Cerebellar nuclear complex (tissue), 1 donor: Measurements from ENCODE around the gene NABP2.
"Not testable (repeated sequence)": the region's sequence is repeated elsewhere in the genome, so short reads cannot be mapped to it uniquely, and the experiment has no call there.

Source experiments
- DNase-seq, 2 experiments: peaks; one replicate each; lab custom pipeline; 2025; lab: John Stamatoyannopoulos, UW

Gene NABP2

DNA sequence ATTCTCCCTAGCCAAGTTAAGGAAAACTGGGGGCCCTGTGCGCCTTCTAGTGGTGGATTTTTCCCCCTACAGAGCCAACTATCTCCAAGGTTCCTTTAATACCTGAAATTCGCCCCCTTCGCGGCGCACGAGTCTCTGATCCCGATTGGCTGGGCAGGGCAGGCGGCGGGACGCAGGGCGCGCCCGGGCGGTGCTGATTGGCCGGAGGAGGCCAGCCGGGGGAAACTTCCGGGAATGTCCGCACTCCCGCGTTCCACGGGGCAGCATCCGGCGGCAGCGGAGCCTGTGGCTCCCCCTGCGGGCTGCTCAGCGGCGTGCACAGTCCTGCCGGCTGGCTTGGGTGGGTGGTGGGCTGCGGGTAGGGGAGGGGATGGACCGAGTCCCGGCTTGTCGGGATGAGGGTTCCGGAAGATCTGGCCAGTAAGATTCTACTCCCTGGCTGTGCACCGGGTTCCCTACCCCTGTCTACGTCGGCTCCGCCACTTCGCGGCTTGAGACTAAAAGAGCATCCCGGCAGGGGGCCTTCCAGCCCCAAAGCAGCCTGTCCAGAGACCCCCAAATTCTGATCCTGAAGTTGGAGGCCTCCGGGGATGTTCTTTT is at the start of gene NABP2:
TSS of gene NABP2 (plus strand) at position 241 of the 600 bp plus-strand sequence. CDS start 515 bp downstream, outside the sequence.
- peak; percentile 69 to 86 for DNase-seq

DNA sequence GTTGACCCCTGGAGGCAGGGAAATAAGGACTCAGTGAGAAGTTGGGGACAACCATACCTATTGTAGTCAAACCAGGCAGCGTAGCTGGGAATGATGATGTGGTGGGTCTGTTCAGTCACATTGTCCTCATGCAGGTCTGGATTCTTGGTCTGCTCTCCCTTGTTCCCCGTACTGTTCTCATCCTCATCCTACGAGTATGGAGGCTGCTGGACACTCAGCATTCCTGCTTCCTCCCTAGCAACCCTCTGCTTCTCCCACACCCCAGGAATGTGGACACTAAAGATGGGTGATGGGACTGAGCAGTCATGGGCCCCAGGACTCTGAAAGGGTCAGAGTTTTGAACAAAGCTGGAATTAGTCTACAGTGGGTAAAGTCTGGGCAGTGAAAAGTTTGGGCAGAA is 45.8 kb upstream of the NABP2 start:
- no peak for DNase-seq

DNA sequence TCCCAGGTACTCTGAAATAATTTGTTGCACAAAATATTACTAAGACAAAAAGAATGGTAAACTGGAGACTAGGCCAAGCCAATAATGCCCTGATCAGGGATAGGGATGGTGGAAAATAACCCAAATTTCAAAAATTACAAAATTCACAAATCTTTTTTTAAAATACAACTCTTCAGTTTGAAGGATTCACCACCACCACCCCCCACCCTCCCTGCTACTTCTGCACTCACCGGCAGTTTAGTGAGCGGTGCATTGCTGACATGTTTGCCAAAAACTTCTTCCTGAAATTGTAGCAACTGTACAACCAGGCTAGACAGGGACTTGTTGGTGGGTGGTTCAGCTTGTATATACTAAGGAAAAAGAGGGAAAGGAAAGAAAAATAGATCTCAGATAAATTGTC is 37.2 kb upstream of the NABP2 start:
- no peak for DNase-seq

DNA sequence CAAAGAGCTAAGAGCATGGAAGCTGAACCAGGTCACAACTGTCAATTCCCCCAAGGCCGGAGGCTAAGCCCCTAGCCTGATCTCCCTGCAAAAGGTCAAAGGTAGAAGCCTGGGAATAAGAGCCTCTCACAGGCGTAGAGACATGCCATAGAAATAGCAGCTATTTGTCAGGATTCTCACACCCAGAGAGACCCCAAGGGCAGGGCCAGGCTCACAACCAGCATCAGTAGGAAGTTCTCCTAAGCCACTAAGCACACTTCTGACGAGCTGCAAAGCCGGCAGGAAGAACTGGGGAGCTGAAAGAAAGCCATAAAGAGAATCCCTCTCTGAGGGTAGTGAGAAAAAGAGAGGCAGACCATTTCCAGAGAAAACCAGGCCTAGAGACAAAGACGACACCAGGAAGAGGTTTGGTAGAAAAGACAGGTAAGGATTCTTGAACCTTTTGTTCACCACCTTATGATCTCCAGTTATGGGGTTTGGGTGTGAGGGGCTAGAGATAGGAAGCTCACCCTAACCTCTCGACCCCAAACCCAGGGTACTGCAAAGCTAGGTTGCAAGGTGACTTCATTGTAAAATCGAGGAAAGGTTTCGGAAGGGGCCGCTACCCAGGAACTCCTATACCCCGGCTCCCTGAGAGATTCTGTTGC is 35.9 kb upstream of the NABP2 start:
- DNase-seq: no peak

DNA sequence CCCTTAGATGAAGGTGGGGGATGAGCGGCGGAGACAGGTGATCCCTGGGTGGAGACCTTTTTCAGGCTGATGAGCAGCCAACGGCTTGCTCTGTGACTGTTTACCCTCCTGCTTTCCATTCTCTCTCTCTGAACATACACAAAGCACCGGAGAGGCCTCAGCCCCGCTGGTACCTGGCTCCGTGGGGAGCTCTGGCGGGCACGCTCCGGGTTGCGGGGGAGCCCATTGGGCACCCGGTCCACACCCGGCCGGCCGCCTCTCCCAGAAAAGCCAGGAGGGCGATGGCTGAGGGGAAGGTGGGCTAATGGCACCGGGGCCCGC is 35.4 kb upstream of the NABP2 start:
- no peak for DNase-seq

DNA sequence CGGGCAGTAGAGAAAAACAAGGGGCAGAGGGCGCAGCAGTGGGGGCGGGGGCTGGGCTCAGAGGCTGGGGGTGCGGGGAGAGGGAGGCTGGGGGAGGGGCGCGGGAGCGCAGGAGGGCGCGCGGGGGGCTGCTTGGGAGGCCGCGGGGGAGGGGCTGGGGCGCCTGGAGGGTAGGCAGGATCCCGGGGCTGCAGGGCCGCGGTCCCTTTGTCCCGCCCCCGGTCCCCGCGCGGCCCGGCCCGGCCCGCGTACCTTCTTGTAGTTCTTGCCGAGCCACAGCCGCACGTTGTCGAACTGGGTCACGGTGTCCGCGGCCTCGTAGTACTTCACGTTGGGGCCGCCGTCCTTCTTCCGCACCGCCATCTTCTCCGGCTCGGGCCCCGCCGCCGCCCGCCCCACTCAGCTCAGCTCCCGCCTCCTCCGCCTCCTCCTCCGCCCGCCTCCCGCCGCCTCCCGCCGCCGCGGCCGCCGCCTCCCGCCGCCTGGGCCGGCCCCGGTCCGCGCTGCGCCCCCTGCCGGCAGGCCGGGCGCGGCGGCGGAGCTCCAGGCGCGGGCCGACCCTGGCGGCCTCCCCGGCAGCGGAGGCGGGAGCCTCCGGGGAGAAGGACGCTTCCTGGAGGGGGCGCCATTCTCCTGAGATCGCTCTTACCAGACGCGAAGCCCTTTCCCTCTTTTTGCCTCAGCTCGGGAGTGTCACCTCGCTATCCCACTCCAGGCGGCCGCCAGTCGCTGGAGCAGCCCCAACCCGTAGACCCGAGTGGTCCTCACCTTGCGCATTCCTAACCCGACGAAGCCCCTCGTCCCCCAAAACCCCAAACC is 34.8 kb upstream of the NABP2 start, which contains the start of gene SMARCC2:
TSS of gene SMARCC2 (minus strand) at position 385 of the 819 bp plus-strand sequence. CDS start at position 363, 22 bp downstream.
- peak in 1 of 2 experiments; percentile 32 for DNase-seq

DNA sequence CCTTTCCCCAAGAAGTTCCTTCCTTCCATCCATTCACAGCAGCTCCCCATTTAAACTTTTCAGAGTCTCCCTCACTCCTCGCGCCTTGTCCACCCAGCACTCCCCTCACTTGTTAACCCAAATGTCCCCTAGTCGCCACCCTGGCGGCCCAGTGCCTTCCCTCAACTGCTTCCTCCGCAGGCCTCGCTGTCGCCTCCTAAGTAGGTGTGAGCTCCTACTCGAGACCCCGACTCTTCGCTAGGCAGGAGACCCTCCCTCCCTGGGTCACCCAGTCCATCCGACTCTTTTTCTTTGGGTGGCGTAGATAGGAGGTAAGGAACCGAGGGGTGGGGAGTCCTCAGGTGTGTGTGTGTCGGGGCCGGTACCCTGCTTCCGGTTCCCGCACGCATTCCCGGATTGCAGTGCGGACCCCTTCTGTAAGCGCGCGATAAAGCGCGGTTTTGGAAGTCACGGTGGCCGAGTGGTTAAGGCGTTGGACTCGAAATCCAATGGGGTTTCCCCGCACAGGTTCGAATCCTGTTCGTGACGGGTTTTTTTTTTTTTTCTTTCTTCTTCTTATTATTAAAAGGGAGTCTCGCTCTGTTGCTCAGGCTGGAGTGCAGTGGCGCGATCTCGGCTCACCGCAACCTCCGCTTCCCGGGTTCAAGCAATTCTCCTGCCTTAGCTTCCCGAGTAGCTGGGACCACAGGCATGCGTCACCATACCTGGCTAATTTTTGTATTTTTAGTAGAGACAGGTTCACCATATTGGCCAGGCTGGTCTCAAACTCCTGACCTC is 34.0 kb upstream of the NABP2 start:
- DNase-seq: peak in 1 of 2 experiments; percentile 4

DNA sequence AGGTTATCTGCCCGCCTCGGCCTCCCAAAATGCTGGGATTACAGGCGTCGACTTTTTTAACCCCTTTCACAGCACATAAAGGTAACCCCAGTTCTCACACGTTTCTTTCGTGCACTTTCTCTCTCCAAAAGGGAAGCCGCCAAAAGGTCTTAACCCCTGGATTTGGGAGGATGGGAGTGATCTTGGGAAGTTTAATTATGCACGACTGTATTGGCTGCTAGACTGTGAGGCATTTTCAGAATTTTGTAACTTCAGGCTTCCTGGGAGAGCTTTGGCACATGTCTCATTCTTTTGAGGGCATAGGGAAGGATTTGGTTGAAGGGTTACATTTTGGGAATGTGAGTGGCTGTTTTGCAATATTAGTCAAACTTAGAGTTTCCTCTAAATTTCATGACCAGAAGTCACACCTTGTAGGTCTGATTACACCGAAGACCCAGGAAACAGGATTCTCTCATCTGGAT is 33.4 kb upstream of the NABP2 start:
- no peak for DNase-seq

DNA sequence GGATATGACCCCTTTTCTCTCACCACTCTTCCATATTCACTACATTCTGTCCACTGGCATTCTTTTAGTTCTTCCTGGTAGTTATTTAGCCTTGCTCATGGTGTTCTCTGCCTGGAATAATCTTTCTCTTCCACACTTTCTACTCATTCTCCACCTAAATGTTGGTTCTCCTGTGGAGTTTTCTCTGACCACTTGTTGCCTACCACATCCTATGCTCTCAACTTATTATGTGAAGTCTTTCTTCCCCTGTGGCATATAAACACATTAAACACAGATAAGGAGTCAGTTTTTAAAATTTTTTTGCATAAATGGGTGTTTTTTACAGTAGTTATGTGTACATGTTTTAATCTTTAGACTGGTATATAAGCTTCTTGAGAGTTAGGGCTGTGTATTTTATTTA is 31.6 kb upstream of the NABP2 start:
- no peak for DNase-seq

DNA sequence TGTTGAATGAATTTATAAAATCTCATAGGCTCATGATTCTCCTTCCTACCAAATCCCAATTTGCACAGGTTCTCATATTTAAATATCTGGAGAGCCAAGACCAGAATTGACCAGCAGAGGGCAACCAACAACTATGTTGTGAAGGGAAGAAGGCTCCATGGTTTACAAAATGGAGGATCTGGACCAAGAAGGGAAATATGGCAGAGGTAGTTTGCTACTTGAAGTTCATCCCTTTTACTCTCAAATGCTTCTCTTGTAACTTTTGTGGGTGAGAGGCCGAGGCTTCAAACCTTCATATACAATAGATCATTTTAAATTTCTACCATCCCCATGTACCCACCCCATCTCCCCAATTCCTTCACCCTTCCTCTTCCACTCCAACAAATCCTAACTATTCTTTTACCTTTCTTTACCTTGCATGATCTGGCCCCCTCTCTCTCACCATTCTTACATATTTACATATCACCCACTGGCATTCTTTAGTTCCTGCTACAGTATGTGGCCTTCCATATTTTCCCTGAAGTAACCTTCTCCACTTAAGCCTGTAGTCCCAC is 31.0 kb upstream of the NABP2 start:
- peak in 1 of 2 experiments; percentile 50 for DNase-seq

DNA sequence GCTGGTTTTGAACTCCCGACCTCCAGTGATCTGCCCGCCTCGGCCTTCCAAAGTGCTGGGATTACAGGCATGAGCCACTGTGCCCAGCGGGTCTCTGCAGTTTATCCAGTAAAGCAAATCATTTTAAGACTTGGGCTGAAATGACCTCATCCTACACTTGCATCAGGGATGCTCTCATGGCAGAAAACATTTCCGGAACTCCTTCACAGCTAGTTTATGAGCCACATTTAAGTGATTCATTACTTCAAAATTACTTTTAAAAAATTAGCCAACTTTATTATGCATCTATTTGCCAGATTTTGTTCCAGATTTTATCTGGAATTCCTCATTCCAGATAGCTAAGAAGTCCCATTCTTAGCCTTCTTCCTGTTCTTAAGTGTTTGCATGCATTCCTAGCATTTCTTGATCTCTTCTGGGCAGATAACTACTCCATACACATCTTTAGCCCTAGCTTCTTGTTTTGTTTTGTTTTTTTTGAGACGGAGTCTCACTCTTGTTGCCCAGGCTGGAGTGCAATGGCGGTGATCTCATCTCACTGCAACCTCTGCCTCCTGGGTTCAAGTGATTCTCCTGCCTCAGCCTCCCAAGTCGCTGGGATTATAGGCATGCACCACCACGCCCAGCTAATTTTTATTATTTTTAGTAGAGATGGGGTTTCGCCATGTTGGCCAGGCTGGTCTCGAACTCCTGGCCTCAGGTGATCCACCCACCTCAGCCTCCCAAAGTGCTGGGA is 27.2 kb upstream of the NABP2 start:
- DNase-seq: not testable (repeated sequence)

DNA sequence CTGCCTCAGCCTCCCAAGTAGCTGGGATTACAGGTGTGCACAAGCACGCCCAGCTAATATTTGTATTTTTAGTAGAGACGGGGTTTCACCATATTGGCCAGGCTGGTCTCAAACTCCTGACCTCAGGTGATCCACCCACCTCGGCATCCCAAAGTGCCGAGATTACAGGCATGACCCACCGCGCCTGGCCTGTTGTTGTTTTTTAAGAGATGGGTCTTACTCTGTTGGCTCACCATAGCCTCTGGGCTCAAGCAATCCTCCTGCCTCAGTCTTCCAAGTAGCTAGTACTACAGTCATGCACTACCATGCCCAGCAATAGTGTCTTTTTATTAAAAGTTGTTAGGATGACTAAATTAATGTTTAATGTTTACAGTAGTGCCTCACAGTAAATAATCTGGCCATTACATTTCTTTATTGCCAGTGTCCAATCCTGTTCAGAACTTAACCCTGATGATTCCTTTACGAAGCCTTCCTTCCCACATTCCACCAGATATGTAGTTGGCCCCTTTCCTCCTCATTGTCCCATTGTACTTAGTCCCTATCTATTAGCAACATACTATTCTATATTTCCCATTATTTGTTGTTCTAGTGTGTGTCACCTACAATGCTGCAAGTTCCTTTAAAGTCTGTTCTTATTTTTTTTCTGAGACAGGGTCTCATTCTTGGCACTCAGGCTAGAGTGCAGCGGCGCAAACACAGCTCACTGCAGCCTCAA is 26.1 kb upstream of the NABP2 start:
- no peak for DNase-seq

DNA sequence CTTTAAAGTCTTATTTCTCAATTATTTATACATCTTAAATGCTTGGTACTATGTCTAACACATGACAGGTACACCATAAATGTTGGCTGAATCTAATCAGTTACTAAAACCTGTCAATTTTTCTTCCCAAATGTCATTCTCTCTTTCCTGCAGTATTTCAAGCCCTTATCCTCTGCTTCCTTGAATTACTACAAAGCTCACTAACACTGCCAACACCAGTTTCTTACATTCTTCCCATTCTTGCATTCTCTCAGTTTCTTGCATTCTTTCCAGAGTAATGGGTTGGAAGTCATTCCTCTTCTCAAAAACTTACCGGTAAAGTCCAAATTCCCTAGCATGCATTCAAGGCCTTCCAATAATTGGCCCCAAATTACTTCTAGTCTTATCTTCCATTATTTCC is 25.3 kb upstream of the NABP2 start:
- no peak for DNase-seq

DNA sequence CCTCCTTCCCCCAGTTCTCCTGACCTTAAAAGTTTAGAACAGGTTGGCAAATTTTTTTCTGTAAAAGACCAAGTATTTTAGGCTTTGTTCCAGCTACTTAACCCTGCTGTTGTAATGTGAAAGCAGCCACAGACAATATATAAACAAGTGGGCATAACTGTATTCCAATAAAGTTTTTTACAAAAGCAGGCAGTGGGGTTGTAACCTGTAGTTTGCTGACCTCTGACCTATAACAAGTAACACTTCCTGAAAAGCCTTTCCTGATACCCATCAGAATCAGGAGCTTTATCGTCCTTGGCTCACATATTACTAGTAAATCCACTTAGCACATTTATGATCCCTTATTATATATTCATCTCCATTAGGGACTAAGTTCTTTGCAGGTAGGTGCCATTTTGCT is 21.8 kb upstream of the NABP2 start:
- DNase-seq: no peak

DNA sequence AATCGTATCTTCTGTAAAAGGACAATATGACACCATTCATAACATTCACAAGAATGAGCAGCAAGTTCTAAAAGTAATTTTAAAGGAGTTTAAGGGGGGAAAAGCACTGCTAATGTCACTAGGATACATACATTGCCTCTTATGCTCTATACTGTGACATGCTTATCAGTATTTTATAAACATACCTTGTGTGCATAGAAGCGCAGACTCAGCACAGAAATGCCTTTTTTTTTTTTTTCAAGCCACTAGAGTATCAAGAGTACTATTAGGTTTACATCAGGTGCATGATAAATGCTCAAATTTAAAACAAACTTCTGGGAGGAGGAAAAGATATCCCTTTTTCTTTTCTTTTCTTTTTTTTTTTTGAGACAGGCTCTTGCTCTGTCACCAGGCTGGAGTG is 21.3 kb upstream of the NABP2 start:
- no peak for DNase-seq

DNA sequence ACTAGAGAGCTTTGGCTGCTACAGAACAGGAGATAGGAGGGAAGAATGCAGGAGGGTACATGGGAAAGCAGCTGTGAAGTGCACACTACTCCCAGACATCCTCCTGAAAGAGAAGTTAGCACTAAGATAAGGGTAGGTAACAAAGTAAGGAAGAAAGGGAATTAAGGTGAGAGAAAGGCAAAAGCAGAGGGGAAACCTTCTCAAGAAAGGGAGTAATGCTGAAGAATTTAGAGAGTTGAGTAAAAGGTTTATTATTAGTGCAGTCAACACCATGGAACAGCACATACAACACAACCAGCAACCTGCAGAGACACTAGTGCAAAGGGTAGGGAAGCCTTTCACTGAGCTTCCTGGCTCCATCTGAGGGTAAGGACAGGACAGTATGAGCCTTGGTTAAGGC is 19.9 kb upstream of the NABP2 start:
- DNase-seq: no peak

DNA sequence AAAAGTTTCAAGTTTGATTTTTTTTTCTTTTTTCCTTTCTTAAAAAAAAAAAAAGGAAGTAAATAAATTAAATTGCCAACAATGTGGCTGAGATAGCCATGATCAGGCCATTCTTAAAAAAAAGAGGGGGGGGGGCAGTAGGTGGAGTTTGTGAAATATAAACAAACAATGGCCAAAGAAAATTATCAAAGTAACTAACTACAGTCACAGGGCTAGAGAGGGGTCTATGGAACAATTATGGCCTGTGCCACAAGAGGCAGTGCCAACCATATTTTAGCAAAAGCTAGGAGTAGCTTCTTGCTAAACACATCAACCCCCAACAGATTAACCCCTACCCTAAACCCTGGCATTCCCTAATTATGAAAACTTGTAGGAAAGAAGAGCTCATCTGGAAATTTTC is 18.7 kb upstream of the NABP2 start:
- no peak for DNase-seq

DNA sequence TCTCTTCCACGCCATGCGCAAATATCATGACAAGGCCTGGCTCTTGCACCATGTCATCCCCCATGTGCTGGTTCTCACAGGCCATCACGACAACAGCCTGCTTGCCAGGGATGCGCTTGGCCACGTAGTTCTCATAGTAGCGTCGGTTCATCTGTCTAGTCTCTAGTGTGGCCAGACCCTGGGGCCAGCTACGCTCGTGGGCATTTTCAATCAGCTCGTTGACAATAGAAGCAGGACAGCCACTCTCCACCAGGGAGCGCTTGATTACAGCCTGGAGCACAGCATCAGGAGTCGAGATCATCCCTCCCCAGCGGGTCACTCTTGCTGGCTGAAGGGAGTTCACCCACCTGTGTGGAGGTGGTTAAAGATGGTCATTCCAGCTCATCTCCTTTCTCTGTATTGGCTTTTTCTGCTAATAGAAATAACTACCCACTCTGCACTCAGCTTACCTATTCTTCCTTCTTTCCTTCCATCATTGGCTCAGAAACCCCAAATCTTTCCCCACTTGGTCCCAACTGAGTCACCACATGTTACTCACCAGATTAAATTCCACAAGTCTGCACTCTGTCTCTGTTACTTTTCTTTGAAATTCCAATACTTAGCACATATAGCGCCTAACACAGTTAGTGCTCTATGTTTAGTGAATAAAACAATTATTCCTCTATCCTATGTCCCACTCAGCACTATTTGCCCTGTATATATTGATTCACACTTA is 17.5 kb upstream of the NABP2 start:
- no peak for DNase-seq

DNA sequence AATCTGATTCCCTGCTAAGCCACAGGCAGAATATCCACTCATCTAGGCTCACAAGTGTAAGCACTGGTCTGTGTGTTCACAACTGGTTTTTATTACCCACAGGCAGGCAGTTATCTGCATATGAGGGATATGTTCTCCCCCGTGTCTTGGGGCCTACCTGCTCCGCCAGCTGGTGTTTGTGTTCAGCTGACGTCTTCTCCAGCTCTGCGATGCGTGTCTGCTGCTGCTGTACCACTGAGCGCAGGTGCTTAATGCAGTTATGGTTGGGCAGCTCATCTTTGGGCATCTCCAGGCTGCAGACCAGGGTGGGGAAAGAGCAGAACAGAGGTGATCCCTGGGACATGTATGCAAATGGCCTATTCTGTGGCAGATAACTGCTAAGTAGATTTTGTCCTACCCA is 16.1 kb upstream of the NABP2 start:
- no peak for DNase-seq

DNA sequence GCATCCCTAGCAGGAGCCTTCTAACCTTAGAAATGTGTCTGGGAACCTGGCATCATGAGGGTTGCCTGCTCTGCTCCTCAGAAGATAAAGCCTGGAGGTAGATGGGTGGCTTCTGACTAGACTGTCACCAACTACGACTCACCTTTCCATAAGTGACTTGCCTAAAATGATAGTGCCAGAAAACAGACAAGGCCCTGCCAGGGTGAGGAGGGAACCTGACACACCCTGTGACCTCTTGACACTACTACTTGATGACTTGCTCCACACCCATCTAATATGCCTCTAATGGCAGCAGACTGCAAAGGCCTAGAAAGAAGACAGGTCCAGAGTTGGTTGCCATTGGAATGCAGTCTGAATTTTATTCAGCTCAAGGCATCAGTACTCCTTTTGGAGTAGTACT is 11.8 kb upstream of the NABP2 start:
- DNase-seq: no peak
